ENCODE data around the gene TAMM41. TPM values are rescaled to one million over a fixed set of nuclear protein-coding genes. Genes with fewer than 3 reads are reported as not detected.
"Not testable (repeated sequence)": the region's sequence is repeated elsewhere in the genome, so short reads cannot be mapped to it uniquely, and the experiment has no call there.

The TAMM41 gene
- 10 to 100 TPM; 22.6 to 28.7 TPM for total RNA-seq

- POLR2A ChIA-PET = interaction anchor here (0.5 to 1.0 kb wide), 5 partner anchors 13 to 638 kb away, joined by 3 to 4 read pairs (median 3); partner anchors contain the start of gene TSEN2
- DNase-seq (peak; percentile 84), ATAC-seq (ENCODE audit: low read depth) (peak; percentile 100)
- Mint-ChIP-seq H3K9me3 (no peaks in the 10 kb centered on the region), H3K27me3 (peaks cover 5% of the 10 kb centered on the region), H3K36me3 (peaks cover 12% of the 10 kb centered on the region), H3K4me1 (peaks cover 23% of the 10 kb centered on the region), H3K4me3 (peak within 1 kb of the TSS; percentile 94), H3K27ac (peak within 1 kb of the TSS; percentile 93)
Measured at GRCh38 chr3:11846281-11847266, at the start of gene TAMM41. Gene TAMM41 (minus strand): TSS chr3:11846885. CDS start chr3:11846636, 249 bp downstream.

GRCh38 chr3:11878837-11879236 lies 32.2 kb upstream of the TAMM41 start:
- Mint-ChIP-seq H3K4me1 (no peaks in the 10 kb centered on the region), H3K4me3 (no peak overlapping the region), H3K9me3 (no peaks in the 10 kb centered on the region), H3K27me3 (peaks cover 15% of the 10 kb centered on the region), H3K27ac (no peak overlapping the region), H3K36me3 (no peaks in the 10 kb centered on the region)
- ATAC-seq (ENCODE audit: low read depth) = no peak
- POLR2A ChIA-PET = no interaction called here
- no peak for DNase-seq

GRCh38 chr3:11874707-11875106 lies 28.0 kb upstream of the TAMM41 start:
- H3K4me3 Mint-ChIP-seq; H3K36me3 Mint-ChIP-seq; H3K9me3 Mint-ChIP-seq; DNase-seq; ATAC-seq (ENCODE audit: low read depth); H3K4me1 Mint-ChIP-seq; H3K27ac Mint-ChIP-seq; POLR2A ChIA-PET: not testable (repeated sequence)
- H3K27me3 Mint-ChIP-seq = peaks cover 18% of the 10 kb centered on the region

GRCh38 chr3:11863739-11864138 lies 17.1 kb upstream of the TAMM41 start:
- ATAC-seq (ENCODE audit: low read depth); H3K27ac Mint-ChIP-seq; H3K4me1 Mint-ChIP-seq; POLR2A ChIA-PET; DNase-seq; H3K4me3 Mint-ChIP-seq; H3K9me3 Mint-ChIP-seq; H3K36me3 Mint-ChIP-seq: not testable (repeated sequence)
- peaks cover 25% of the 10 kb centered on the region for H3K27me3 Mint-ChIP-seq

GRCh38 chr3:11862584-11862983 lies 15.9 kb upstream of the TAMM41 start:
- DNase-seq; ATAC-seq (ENCODE audit: low read depth); H3K36me3 Mint-ChIP-seq; H3K4me1 Mint-ChIP-seq; POLR2A ChIA-PET; H3K9me3 Mint-ChIP-seq; H3K27ac Mint-ChIP-seq; H3K4me3 Mint-ChIP-seq: not testable (repeated sequence)
- peaks cover 26% of the 10 kb centered on the region for H3K27me3 Mint-ChIP-seq

GRCh38 chr3:11862145-11862544 lies 15.5 kb upstream of the TAMM41 start:
- not testable (repeated sequence) for H3K9me3 Mint-ChIP-seq; H3K36me3 Mint-ChIP-seq; H3K4me3 Mint-ChIP-seq; ATAC-seq (ENCODE audit: low read depth); DNase-seq; H3K27ac Mint-ChIP-seq; H3K4me1 Mint-ChIP-seq
- POLR2A ChIA-PET = interaction anchor here (0.7 kb wide), 1 partner anchor 514 kb away, joined by 3 read pairs; no protein-coding TSS in a partner anchor
- peaks cover 26% of the 10 kb centered on the region for H3K27me3 Mint-ChIP-seq

GRCh38 chr3:11860213-11860612 lies 13.5 kb upstream of the TAMM41 start:
- H3K9me3 Mint-ChIP-seq; H3K27ac Mint-ChIP-seq; DNase-seq; ATAC-seq (ENCODE audit: low read depth); H3K4me1 Mint-ChIP-seq; POLR2A ChIA-PET; H3K36me3 Mint-ChIP-seq; H3K4me3 Mint-ChIP-seq: not testable (repeated sequence)
- peaks cover 24% of the 10 kb centered on the region for H3K27me3 Mint-ChIP-seq

- peaks cover 7% of the 10 kb centered on the region for H3K27me3 Mint-ChIP-seq
- no peak overlapping the region for H3K4me3 Mint-ChIP-seq
- DNase-seq (no peak), ATAC-seq (ENCODE audit: low read depth) (no peak)
- POLR2A ChIA-PET = no interaction called here
- H3K36me3 Mint-ChIP-seq = no peaks in the 10 kb centered on the region
- no peaks in the 10 kb centered on the region for H3K9me3 Mint-ChIP-seq
- H3K27ac Mint-ChIP-seq = no peak overlapping the region
- H3K4me1 Mint-ChIP-seq = no peaks in the 10 kb centered on the region
Measured at GRCh38 chr3:11853450-11853849, 6.8 kb upstream of the TAMM41 start.

- DNase-seq = no peak
- H3K4me3 Mint-ChIP-seq = no peak overlapping the region
Measured at GRCh38 chr3:11850003-11850402, 3.3 kb upstream of the TAMM41 start.

GRCh38 chr3:11847607-11848006 lies 922 bp upstream of the TAMM41 start:
- no peak for ATAC-seq (ENCODE audit: low read depth)
- no peak overlapping the region for H3K27ac Mint-ChIP-seq
- no peak for DNase-seq
- POLR2A ChIA-PET = no interaction called here
- peak overlapping the region; percentile 94 for H3K4me3 Mint-ChIP-seq
- H3K27me3 Mint-ChIP-seq = peaks cover 5% of the 10 kb centered on the region
- H3K9me3 Mint-ChIP-seq = no peaks in the 10 kb centered on the region
- H3K4me1 Mint-ChIP-seq = peaks cover 22% of the 10 kb centered on the region
- peaks cover 8% of the 10 kb centered on the region for H3K36me3 Mint-ChIP-seq

More at GRCh38 chr3:11850003-11850402, 3.3 kb upstream of the TAMM41 start:
- Mint-ChIP-seq H3K9me3 (no peaks in the 10 kb centered on the region), H3K27ac (no peak overlapping the region), H3K4me1 (peaks cover 14% of the 10 kb centered on the region), H3K36me3 (no peaks in the 10 kb centered on the region), H3K27me3 (peaks cover 5% of the 10 kb centered on the region)
- POLR2A ChIA-PET = no interaction called here
- ATAC-seq (ENCODE audit: low read depth) = no peak

- DNase-seq = no peak
- no peak for ATAC-seq (ENCODE audit: low read depth)
- Mint-ChIP-seq H3K9me3 (no peaks in the 10 kb centered on the region), H3K27me3 (peaks cover 2% of the 10 kb centered on the region), H3K36me3 (peaks cover 13% of the 10 kb centered on the region), H3K4me1 (peaks cover 23% of the 10 kb centered on the region), H3K27ac (peak overlapping the region; percentile 93), H3K4me3 (peak overlapping the region; percentile 94)
- POLR2A ChIA-PET = interaction anchor here (0.6 kb wide), 1 partner anchor 15 kb away, joined by 4 read pairs; no protein-coding TSS in a partner anchor
Measured at GRCh38 chr3:11845651-11846050, 1.0 kb downstream of the TAMM41 start.

- Mint-ChIP-seq H3K9me3 (peaks cover 1% of the 10 kb centered on the region), H3K27me3 (peaks cover under 1% of the 10 kb centered on the region), H3K4me3 (peak overlapping the region; percentile 94), H3K36me3 (peaks cover 19% of the 10 kb centered on the region), H3K27ac (peak overlapping the region; percentile 93), H3K4me1 (peaks cover 23% of the 10 kb centered on the region)
- ATAC-seq (ENCODE audit: low read depth) (no peak), DNase-seq (no peak)
- POLR2A ChIA-PET = no interaction called here
Measured at GRCh38 chr3:11844891-11845290, 1.8 kb downstream of the TAMM41 start.

GRCh38 chr3:11835028-11835639 lies 11.6 kb downstream of the TAMM41 start:
- H3K36me3 Mint-ChIP-seq = peaks cover 18% of the 10 kb centered on the region
- POLR2A ChIA-PET = no interaction called here
- H3K27me3 Mint-ChIP-seq = no peaks in the 10 kb centered on the region
- DNase-seq (no peak), ATAC-seq (ENCODE audit: low read depth) (no peak)
- no peaks in the 10 kb centered on the region for H3K4me1 Mint-ChIP-seq
- H3K27ac Mint-ChIP-seq = no peak overlapping the region
- no peak overlapping the region for H3K4me3 Mint-ChIP-seq
- H3K9me3 Mint-ChIP-seq = peaks cover 1% of the 10 kb centered on the region
